Activated T-helper 1 cell treated with anti-CD3 and anti-CD28 coated beads, Interleukin-2, amount 50 U/mL, for 16 hours (primary cell): ENCODE measurements around the gene YPEL1.
A peak's percentile ranks its signal among the peaks of the same experiment; 100 is the strongest.
"Not testable (repeated sequence)": the region's sequence is repeated elsewhere in the genome, so short reads cannot be mapped to it uniquely, and the experiment has no call there.

Source experiments
- DNase-seq, 2 donors: peaks; one replicate each; pipeline ENCODE4 v3.0.0-alpha.2; 2020; ENCODE audit warnings: low read depth in 1 of 2, low spot score in 1 of 2

YPEL1 gene

DNA sequence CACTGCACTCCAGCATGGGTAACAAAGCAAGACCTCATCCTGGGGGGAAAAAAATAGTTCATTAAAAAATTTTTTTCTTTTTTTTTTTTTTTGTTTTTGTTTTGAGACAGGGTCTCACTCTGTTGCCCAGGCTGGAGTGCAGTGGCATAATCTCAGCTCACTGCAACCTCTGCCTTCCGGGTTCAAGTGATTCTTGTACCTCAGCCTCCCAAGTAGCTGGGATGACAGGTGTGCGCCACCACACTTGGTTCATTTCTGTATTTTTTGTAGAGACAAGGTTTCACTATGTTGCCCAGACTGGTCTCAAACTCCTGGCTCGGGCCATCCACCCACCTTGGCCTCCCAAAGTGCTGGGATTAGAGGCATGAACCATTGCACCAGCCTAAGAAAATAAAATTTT lies 11.1 kb downstream of the YPEL1 start:
- DNase-seq: not testable (repeated sequence)

DNA sequence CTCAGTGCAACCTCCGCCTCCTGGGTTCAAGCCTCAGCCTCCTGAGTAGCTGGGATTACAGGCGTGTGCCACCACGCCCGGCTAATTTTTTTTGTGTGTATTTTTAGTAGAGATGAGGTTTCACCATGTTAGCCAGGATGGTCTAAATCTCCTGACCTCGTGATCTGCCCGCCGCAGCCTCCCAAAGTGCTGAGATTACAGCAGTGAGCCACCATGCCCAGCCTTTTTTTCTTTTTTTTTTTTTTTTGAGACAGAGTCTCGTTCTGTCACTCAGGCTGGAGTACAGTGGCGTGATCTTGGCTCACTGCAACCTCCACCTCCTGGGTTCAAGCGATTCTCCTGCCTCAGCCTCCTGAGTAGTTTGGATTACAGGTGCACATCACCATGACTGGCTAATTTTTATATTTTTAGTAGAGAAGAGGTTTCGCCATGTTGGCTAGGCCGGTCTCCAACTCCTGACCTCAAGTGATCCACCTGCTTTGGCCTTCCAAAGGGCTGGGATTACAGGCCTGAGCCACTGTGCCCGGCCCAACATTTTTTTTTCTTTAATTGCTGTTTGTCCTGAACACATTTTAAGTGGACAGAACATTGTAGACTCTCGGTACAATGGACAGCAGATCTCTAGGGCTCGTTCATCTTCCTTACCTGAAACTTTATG lies 14.3 kb downstream of the YPEL1 start:
- DNase-seq: not testable (repeated sequence)

DNA sequence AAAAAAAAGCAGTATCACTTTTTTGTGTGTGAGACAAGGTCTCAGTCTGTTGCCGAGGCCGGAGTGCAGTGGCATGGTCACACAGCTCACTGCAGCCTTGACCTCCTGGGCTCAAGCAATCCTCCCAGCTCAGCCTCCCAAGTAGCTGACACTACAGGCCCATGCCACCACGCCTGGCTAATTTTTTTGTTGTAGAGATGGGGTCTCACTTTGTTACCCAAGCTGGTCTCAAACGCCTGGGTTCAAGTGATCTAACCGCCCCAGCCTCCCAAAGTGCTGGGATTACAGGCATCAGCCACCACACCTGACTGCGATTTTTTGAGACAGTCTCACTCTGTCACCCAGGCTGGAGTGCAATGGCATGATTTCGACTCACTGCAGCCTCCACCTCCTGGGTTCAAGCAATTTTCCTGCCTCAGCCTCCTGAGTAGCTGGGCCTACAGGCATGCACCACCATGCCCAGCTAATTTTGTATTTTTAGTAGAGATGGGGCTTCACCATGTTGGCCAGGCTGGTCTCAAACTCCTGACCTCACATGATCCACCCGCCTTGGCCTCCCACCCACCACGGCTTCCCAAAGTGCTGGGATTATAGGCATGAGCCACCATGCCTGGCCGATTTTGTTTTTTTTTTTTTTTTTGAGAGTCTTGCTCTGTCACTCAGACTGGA lies 15.3 kb downstream of the YPEL1 start:
- not testable (repeated sequence) for DNase-seq

DNA sequence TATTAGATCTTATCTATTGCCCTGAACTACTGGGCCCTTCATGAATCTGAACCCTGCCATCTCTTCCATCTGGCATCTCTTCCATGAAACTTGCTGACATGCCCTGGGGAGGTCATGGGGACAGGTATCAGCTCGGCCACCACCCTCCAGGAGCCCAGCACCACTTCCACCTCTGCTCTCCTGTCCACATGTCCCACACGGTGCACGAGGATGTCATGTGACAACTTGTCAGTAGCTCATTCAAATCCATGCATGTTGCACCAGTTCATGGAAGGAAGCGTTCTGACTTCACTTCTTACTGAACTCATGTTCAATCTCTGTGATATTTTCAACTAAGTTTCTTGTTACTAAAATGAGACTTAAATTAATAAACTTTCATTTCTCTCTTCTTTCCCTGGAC lies 16.6 kb downstream of the YPEL1 start:
- no peak for DNase-seq

DNA sequence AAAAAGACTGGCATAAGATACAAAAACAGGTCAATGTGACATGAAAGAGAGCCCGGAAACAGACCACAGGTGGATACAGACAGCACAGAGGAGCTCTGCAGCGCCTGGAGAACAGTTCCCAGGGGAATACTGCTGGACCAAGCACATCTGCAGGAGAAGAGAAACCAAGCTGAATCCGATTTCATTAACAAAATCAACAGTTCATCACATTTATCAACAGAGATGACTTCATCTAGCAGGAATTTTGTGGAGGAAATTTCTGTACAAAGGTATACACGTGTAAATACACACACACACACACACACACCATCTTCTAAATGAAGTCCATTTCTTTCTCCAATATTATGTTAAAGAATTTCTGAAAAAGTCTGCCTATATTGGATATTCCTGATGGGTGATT lies 17.1 kb downstream of the YPEL1 start:
- no peak for DNase-seq

DNA sequence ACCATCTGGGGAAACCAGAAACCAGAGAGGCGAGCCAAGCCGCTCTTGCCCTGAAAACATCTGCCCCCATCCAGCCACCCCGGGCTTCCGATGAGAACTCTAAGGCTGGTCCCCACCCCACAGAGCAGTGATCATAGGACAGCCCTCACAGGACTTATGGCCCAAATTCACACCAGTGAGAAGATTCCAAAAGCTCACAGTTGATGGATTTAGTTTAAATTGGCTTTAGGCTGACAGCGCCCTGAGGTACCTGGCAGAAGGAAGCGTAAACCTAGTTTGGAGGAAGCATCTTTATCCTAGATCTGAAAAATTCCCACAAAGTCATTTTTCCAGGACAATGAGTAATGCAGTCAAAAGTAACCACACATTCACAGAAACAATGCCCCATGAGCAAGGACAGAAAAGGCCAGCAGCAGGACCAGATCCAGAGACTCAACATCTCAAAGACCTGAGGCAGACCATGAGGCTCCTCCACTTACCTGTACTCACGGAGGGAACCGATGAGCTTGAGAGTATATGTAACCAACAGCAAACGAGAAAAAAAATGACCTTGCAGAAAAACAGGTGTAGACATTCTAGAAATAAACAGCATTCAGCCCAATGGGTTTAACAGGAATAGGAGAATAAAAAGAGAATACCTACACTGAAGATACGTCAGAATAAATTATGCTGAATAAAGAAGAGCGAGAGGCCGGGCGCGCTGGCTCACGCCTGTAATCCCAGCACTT lies 19.0 kb downstream of the YPEL1 start:
- DNase-seq: not testable (repeated sequence)

DNA sequence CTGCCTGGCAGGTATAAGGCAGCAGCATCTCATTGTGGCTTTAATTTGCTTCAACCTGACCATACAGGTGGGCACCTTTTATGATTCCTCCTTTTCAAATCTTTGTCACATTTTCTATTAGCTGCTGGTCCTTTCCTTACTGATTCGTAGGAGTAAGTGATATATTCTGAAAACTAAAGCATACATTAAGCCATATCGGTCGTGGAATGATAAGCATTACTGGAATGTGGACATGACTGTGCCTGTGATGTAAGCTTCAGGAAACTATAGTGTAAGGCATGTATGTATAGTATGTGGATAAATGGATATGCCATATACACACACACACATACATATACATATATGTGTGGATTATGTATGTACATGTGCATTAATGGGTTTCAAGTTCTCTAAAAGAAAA lies 20.8 kb downstream of the YPEL1 start:
- no peak for DNase-seq

DNA sequence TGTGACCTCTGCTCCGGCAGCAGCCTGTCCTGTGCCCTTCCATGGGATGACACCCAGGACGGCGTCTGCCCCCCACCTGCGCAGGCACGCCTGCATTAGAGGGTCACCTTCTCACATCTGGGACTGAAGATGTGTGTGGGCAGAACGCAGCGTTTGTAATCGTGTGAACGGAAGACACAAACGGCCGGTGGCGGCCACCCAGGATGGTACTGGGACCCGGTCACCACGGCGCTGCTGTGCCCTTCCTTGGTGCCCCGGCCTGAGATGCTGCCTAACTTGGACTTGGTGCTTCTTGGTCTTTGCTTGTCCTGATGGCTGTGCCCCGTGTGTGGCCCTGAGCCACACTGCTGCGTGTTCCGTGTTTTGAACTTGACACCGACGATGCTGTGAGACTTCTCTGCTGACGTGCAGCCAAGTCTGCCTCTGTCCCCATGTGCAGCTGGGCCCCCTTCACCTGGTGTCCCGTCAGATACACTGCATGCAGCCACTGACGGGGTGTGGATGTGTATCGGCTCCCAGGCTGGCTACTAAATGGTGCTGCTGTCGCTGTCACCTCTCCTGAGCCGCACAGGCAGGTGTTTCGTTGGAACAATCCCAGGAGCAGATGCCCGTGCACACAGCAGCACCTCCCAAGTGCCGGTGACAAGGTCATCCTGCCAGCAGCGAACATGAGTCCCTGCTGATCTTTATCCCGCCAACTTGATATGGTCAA lies 21.4 kb downstream of the YPEL1 start:
- no peak for DNase-seq

DNA sequence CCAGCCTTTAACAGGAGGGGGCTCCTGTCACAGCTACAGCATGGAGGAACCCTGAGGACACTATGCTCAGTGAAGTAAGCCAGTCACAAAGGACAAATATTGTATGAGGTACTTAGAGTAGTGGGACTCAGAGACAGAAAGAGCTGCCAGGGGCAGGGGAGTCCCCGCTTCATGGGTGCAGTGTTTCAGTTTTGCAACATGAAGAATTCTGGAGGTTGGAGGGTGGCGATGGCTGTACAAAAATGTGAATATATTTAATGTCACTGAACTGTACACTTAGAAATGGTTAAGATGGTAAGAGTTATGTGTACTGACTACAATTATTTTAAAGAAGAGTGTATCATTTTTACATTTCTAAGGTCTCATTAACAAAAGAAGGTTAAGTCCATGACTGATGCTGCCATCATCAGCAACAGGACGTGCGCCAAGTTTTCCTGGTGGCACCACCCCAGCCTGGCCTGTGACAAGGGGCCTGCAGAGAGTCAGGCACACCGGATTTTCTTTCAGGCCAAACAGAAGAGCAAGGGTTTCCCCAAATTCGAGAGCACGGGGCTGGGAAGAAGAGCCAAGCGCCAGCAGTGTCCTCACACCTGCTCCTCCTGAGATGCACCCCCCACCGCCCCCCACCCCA lies 22.1 kb downstream of the YPEL1 start:
- DNase-seq: no peak

DNA sequence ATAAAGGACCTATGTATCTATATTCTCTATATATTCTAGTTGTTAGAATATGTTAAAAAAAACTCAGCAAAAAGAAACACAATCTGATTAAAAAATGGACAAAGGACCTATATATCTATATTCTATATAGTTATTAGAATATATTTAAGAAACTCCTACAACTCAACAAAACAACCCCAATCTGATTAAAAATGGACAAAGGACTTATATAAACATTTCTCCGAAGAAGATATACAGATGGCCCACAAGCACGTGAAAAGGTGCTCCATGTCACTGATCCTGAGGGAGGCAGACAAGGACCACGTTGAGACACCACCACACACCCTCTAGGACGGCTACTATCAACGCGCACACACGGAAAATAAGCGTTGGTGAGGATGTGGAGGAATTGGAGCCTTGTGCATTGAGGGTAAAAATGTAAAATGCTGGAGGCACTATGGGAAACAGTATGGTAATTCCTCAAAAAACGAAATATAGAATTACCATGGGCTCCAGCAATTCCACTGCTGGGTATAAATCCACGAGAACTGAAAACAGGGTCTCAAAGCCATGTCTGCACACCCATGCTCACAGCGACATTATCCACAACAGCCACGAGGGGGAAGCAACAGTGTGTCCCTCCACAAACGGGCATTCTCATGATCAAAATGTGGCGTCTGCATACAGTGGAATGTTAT lies 22.7 kb downstream of the YPEL1 start:
- DNase-seq: peak in 1 of 2 donors; percentile 29

DNA sequence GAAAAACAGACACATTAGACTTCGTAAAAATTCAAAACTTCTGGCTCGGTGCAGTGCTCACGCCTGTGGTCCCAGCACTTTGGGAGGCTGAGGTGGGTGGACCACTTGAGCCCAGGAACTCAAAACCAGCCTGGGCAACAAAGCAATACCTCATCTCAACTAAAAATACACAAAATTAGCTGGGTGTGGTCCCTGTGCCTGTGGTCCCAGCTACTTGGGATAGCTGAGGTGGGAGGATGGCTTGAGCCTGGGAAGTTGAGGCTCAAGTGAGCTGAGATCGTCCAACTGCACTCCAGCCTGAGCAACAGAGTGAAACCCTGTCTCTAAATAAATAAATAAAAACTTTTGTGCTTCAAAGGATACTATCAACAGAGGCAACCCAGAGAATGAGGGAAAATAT lies 23.7 kb downstream of the YPEL1 start:
- no peak for DNase-seq

DNA sequence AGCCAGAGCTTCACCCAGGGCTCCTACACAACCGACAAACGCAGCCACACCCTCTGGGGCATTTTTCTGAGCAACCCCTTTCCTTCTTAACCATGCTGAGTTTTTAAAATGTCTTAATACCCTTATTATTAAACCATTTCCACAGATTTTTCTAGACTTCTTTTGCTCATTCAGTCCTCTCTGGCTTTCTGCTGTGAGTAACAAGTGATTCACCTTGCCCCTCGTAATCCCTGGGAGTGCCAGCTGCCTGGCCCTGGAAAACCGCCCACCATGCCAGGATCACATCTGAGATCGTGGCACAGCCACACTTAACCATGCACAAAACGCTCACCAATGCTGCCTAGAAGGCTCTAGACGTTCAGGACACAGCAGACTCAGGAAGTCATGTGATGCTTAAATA lies 25.4 kb downstream of the YPEL1 start:
- no peak for DNase-seq

DNA sequence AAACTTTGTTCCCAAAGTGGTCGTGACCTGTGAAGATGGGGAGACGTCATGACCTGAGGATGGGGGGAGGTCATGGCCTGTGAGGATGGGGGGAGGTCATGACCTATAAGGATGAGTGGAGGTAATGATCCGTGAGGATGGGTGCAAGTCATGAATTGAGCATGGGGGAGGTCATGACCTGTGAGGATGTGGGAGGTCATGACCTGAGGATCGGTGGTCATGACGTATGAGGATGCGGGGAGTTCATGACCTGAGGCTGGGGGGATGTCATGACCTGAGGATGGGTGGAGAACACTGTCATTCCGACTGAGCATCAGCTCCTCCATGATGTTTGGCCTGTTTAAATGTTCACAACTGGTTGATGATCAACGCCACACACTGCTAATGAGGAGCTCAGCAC lies 25.9 kb downstream of the YPEL1 start:
- no peak for DNase-seq

DNA sequence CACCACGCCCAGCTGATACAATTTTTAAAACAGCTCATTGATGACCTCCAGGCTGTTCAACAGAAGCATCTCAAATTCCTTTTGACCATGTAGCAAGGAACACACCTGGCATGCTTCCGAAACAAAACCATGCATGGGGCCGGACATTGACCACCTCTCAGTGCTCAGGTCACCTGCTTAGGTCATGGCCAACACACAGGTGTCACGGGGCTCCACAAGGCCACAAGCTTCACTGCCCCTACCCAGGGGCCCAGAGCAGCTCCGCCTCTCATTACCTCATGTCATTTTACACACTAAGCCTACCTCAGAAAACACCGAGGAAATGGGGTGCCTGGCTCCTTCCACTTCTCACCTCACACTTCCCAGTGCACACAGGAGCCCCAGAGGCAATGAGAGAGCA lies 26.6 kb downstream of the YPEL1 start:
- DNase-seq: no peak

DNA sequence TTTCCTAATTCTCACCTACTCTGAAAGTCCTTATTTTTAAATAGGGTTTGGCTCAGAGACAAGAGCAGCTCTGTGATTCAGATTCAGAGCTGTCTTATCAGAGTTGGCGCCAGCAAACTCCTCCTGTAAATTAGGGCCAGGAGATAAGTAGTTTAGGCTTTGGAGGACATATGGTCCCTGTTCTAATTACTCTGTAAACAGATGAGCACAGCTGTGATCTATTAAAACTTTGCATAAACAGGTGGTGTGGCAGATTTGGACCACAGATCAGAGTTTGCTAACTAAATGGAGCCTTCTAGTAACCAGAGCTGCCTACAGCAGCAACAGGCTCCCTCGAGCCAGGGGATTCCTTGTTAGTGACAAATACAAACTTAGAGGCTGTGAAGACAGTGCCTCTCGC lies 27.9 kb downstream of the YPEL1 start:
- no peak for DNase-seq

DNA sequence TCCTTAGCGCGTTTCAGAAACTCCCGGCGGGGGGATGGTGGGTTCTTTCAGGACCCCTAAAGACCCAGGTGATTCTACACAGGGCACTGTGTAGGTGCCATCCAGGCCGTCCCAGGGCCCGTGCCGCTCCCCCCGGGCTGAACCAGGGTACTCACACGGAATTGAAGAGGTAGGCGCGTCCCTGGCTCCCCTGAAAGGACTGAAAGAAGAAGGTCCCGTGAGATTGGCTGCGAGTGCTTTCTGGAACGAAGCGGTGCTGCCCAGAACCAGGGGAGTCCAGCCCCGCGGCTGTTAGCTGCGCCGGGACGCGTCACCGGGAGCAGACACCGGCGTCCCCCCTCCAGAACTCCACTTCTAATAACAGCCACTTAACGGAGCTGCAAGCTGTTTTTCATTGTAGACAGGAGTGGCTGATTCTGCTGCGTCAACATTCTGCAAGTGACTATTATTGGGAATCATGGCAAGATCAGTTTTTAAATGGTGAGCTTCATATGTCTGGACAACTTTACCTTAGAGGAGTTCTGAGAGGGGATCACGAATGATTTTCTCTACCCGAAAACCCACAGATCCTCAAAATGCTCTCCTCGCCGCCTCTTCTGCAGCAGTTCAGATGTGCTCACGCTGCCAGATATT lies 31.8 kb downstream of the YPEL1 start:
- no peak for DNase-seq

DNA sequence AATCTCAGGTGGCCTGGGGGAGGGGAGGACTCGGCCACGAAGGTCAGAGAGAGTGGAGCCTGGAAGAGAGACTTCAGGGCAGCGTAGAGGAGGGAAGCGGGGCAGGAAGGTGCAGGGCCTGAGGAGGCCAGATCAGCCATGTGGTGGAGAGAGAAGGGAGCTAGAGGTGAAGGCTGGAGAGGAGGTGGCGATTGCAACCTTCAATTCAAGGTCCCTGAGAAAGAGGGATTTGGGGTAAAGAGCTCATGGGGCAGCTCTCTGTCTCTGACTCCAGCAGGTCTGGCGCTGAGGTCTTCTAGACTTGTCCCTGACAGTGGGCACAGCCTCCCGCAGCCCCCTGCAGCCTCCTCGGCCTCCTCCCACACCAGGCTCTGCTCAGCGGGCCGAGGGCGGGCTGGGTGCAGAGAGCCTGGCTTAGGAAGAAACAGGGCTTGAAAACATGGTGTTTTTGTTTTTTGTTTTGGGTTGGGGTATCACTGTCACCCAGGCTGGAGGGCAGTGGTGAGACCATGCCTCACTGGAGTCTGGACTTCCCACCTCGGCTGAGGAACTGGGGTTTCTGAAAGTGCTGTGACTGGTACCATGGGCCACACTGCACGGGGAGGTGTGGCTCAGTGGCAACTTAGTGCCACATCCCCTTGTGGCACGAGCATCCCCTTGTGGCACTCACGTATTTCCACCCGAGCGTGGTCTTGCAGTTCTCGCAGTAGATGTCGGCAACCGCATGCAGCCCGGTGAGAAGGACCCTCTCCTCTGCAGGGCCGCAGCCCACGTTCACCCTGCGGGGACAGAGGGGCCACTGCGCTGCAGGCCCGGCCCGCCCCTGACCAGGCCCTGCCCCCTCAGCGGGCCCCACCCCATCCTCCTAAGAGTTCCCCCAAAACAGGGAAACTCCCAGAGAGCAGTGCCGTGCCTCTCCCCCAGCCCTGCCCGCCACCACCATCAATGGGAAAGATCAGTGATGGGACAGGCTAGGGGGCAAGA lies 32.6 kb downstream of the YPEL1 start:
- DNase-seq: no peak

DNA sequence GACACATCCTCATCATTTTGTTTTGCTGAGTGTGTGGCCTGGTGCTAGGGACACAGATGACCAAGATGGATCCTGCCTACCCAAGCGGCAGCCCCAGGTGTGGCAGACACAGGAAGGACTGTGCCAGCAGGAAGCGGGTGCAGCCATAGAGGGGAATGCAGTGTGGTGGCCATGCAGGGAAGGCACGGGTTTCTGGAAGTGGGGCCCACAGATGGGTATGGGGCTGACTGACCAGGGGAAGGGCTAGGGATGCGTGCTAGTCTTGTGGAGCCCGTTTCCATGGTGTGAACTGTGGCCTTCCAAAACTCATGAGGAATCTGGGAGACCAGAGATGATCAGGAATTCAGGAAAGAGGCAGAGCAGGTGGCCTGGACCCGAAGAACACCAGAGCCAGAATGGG lies 33.5 kb downstream of the YPEL1 start:
- DNase-seq: no peak

DNA sequence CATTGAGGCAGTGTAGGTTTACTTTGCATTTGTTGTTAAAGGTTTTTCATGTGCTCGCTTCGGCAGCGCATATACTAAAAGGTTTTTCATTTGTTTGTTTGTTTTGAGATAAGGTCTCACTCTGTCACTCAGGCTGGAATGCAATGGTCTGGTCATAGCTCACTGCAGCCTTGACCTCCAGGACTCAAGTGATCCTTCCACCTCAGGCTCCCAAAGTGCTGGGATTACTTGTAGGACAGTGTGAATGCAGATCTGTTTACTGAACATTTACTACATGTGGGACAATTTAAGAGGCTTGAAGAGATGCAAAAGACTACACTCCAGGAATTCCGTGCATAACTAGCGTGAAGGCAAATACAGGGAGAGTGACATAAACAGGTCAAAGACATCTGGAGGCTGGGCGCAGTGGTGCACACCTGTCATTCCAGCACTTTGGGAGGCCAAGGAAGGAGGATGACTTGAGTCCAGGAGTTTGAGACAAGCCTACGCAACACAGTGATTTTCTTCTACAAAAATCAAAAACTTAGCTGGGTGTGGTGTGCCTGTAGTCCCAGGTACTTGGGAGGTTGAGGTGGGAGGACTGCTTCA lies 34.1 kb downstream of the YPEL1 start:
- DNase-seq: no peak
